ENCODE results near the gene BANF2.
"Not testable (repeated sequence)": the region's sequence is repeated elsewhere in the genome, so short reads cannot be mapped to it uniquely, and the experiment has no call there.

The BANF2 gene

DNA sequence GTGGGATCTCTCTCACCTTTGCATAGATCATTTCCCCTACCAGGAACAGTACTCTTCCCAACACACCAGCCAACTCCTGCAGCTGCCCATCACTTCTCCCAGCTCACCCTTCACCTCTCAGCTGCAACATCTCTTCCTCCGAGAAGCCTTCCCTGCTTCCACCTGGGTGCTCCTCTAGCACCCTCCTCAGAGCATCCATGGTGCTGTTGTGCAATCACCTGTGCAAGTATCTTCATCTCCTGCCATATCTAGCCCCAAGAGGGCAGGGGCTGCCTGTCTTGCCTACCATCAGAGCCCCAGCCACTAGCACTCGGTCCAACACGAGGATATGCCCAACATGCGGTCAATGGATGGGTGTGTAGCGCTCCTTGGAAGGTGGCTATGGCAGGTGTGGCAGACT, 75.8 kb downstream of the BANF2 start:
- no peaks in the 10 kb centered on the region for H4K20me1 ChIP-seq (ENCODE audit: insufficient read depth, low read length)
- DNase-seq (no peak), ATAC-seq (ENCODE audit: insufficient read depth, low read depth) (no peak)
- H3K4me3 ChIP-seq (ENCODE audit: low read depth in 1 of 2, low read length in 2 of 2) = no peak overlapping the region
- H3K27ac ChIP-seq (ENCODE audit: low read length) = no peak overlapping the region
- no peak overlapping the region for H3K9ac ChIP-seq (ENCODE audit: low read depth, low read length)
- TF ChIP-seq CTCF (IDR thresholded peaks at IDR 0.05; ENCODE audit: borderline replicate concordance, extremely low read depth, low read length, poor library complexity, severe bottlenecking) (no peak), EZH2 (IDR thresholded peaks at IDR 0.05; ENCODE audit: borderline replicate concordance, low read depth, low read length, severe bottlenecking) (no peak)
- H3K36me3 ChIP-seq (ENCODE audit: insufficient read depth, low read length) = no peaks in the 10 kb centered on the region
- no peaks in the 10 kb centered on the region for H3K27me3 ChIP-seq (ENCODE audit: insufficient read depth, low read length, poor library complexity)
- no peak overlapping the region for H3K4me2 ChIP-seq (ENCODE audit: insufficient read depth, low read length)
- no peak overlapping the region for H2AFZ ChIP-seq (ENCODE audit: low read depth, low read length)
- no peaks in the 10 kb centered on the region for H3K79me2 ChIP-seq (ENCODE audit: insufficient read depth, low read length)
- peaks cover 3% of the 10 kb centered on the region for H3K9me3 ChIP-seq (ENCODE audit: insufficient read depth, low read length, severe bottlenecking)
- no peaks in the 10 kb centered on the region for H3K4me1 ChIP-seq (ENCODE audit: insufficient read depth, low read length)

DNA sequence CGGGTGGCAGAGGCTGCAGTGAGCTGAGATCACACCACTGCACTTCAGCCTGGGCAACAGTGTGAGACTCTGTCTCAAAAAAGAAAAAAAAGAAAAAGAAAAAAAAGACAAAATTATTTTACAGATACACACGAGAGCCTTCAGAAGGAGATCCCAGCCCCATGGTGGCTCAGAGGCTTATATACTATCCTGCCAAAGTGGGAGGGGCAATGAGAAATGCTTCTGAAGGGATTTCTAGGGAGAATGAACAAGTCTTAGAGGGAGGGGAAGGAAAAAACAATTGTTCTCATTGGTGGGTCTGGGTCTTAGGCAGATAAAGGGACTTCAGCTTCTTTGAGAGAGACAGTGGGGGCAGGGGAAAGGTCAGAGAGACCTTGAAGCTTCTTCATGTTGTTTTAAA, 76.8 kb downstream of the BANF2 start:
- Histone ChIP-seq H3K79me2 (ENCODE audit: insufficient read depth, low read length) (no peaks in the 10 kb centered on the region), H4K20me1 (ENCODE audit: insufficient read depth, low read length) (no peaks in the 10 kb centered on the region), H3K4me2 (ENCODE audit: insufficient read depth, low read length) (no peak overlapping the region), H3K27me3 (ENCODE audit: insufficient read depth, low read length, poor library complexity) (no peaks in the 10 kb centered on the region), H3K4me3 (ENCODE audit: low read depth in 1 of 2, low read length in 2 of 2) (no peak overlapping the region), H3K9ac (ENCODE audit: low read depth, low read length) (no peak overlapping the region), H3K36me3 (ENCODE audit: insufficient read depth, low read length) (no peaks in the 10 kb centered on the region), H2AFZ (ENCODE audit: low read depth, low read length) (no peak overlapping the region), H3K27ac (ENCODE audit: low read length) (no peak overlapping the region), H3K4me1 (ENCODE audit: insufficient read depth, low read length) (no peaks in the 10 kb centered on the region), H3K9me3 (ENCODE audit: insufficient read depth, low read length, severe bottlenecking) (peaks cover 3% of the 10 kb centered on the region)
- TF ChIP-seq EZH2 (IDR thresholded peaks at IDR 0.05; ENCODE audit: borderline replicate concordance, low read depth, low read length, severe bottlenecking) (no peak), CTCF (IDR thresholded peaks at IDR 0.05; ENCODE audit: borderline replicate concordance, extremely low read depth, low read length, poor library complexity, severe bottlenecking) (no peak)
- ATAC-seq (ENCODE audit: insufficient read depth, low read depth) (no peak), DNase-seq (no peak)

GRCh38 chr20:17779011-17779410, 79.2 kb downstream of the BANF2 start:
- not testable (repeated sequence) for H3K36me3 ChIP-seq (ENCODE audit: insufficient read depth, low read length); H3K4me3 ChIP-seq (ENCODE audit: low read depth in 1 of 2, low read length in 2 of 2); H3K27ac ChIP-seq (ENCODE audit: low read length); H3K27me3 ChIP-seq (ENCODE audit: insufficient read depth, low read length, poor library complexity); H3K79me2 ChIP-seq (ENCODE audit: insufficient read depth, low read length); H3K9ac ChIP-seq (ENCODE audit: low read depth, low read length); H3K9me3 ChIP-seq (ENCODE audit: insufficient read depth, low read length, severe bottlenecking); H3K4me2 ChIP-seq (ENCODE audit: insufficient read depth, low read length); H2AFZ ChIP-seq (ENCODE audit: low read depth, low read length); H3K4me1 ChIP-seq (ENCODE audit: insufficient read depth, low read length); H4K20me1 ChIP-seq (ENCODE audit: insufficient read depth, low read length); DNase-seq; ATAC-seq (ENCODE audit: insufficient read depth, low read depth)

DNA sequence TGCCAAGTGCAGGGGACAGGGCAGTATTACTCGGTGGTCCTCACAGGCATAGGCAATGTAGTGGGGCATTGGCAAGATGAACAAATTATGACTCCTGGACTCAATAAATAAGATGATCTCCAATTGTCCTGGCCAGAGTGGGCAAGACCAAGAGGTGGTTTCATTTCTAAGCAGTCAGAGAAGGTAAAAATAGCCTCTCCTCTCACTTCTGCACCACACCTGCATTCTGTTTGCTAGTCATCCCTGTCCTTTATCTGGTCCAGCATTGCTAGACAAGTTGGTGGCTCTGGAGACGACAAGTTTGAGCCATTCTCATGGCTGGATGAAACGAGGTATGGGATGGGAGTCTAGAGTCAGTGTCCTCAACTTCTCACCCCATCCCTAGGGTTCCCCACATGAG, 83.0 kb downstream of the BANF2 start:
- Histone ChIP-seq H3K27ac (ENCODE audit: low read length) (no peak overlapping the region), H2AFZ (ENCODE audit: low read depth, low read length) (no peak overlapping the region), H3K9me3 (ENCODE audit: insufficient read depth, low read length, severe bottlenecking) (no peaks in the 10 kb centered on the region), H3K4me1 (ENCODE audit: insufficient read depth, low read length) (no peaks in the 10 kb centered on the region), H3K4me2 (ENCODE audit: insufficient read depth, low read length) (no peak overlapping the region), H3K36me3 (ENCODE audit: insufficient read depth, low read length) (no peaks in the 10 kb centered on the region), H3K9ac (ENCODE audit: low read depth, low read length) (no peak overlapping the region), H4K20me1 (ENCODE audit: insufficient read depth, low read length) (no peaks in the 10 kb centered on the region), H3K79me2 (ENCODE audit: insufficient read depth, low read length) (no peaks in the 10 kb centered on the region), H3K4me3 (ENCODE audit: low read depth in 1 of 2, low read length in 2 of 2) (no peak overlapping the region), H3K27me3 (ENCODE audit: insufficient read depth, low read length, poor library complexity) (no peaks in the 10 kb centered on the region)
- TF ChIP-seq CTCF (IDR thresholded peaks at IDR 0.05; ENCODE audit: borderline replicate concordance, extremely low read depth, low read length, poor library complexity, severe bottlenecking) (no peak), EZH2 (IDR thresholded peaks at IDR 0.05; ENCODE audit: borderline replicate concordance, low read depth, low read length, severe bottlenecking) (no peak)
- DNase-seq = no peak
- ATAC-seq (ENCODE audit: insufficient read depth, low read depth) = no peak
